Hepatocyte (in vitro differentiated cells): Measurements from ENCODE around the gene CDA. TPM values are rescaled to one million over a fixed set of nuclear protein-coding genes. Genes with fewer than 3 reads are reported as not detected.

ENCODE experiments used
- DNase-seq: peaks from one replicate; pipeline ENCODE4 v3.0.0-alpha.2; 2016; ENCODE audit warnings: low spot score
- H2AFZ ChIP-seq: fragments of 200-600 bp; sonication (generic); 2 replicates; pipeline ENCODE4 v1.6.0; 2016; ENCODE audit warnings: antibody characterized with exemption, mild to moderate bottlenecking
- H3K27ac ChIP-seq: fragments of 200-600 bp; sonication (generic); 2 replicates; pipeline ENCODE4 v1.5.1; 2016; ENCODE audit warnings: mild to moderate bottlenecking
- H3K27me3 ChIP-seq: fragments of 200-600 bp; sonication (generic); 2 replicates; pipeline ENCODE4 v1.6.1; 2016
- H3K36me3 ChIP-seq: fragments of 200-600 bp; sonication (generic); replicated peaks from 2 replicates; pipeline ENCODE4 v1.5.1; 2016; ENCODE audit warnings: low read depth; ENCODE audit not compliant: insufficient read depth
- H3K4me1 ChIP-seq: fragments of 200-600 bp; sonication (generic); 2 replicates; pipeline ENCODE4 v1.5.1; 2016; ENCODE audit warnings: mild to moderate bottlenecking, moderate library complexity; ENCODE audit not compliant: insufficient read depth
- H3K4me2 ChIP-seq: fragments of 200-600 bp; sonication (generic); 2 replicates; pipeline ENCODE4 v1.6.0; 2016
- H3K4me3 ChIP-seq: fragments of 200-600 bp; sonication (generic); 2 replicates; pipeline ENCODE4 v1.5.1; 2016; ENCODE audit warnings: mild to moderate bottlenecking
- H3K79me2 ChIP-seq: fragments of 200-600 bp; sonication (generic); 2 replicates; pipeline ENCODE4 v1.6.0; 2017; ENCODE audit warnings: mild to moderate bottlenecking
- H3K9me2 ChIP-seq: fragments of 200-600 bp; sonication (generic); replicated peaks from 2 replicates; pipeline ENCODE4 v1.6.0; 2017; ENCODE audit warnings: mild to moderate bottlenecking; ENCODE audit not compliant: insufficient read depth
- H3K9me3 ChIP-seq: fragments of 200-600 bp; sonication (generic); 2 replicates; pipeline ENCODE4 v1.5.1; 2016; ENCODE audit warnings: low read depth, mild to moderate bottlenecking
- H4K20me1 ChIP-seq: fragments of 200-600 bp; sonication (generic); 2 replicates; pipeline ENCODE4 v1.6.0; 2016; ENCODE audit warnings: mild to moderate bottlenecking; ENCODE audit not compliant: insufficient read depth, poor library complexity, severe bottlenecking
- EZH2 ChIP-seq: fragments of 200-600 bp; sonication (generic); IDR thresholded peaks from 2 replicates; pipeline ENCODE4 v1.6.1; 2016; ENCODE audit warnings: antibody characterized with exemption, mild to moderate bottlenecking, borderline replicate concordance
- EZH2phosphoT487 ChIP-seq: fragments of 200-600 bp; sonication (generic); IDR thresholded peaks from one replicate; pipeline ENCODE4 v1.6.1; 2018; ENCODE audit warnings: antibody characterized with exemption, mild to moderate bottlenecking, low read depth, moderate library complexity; ENCODE audit not compliant: unreplicated experiment, severe bottlenecking
- WGBS: methylation state at CpG from one replicate; pipeline ENCODE4 v1.1.6; 2016; ENCODE audit warnings: low lambda C conversion rate; ENCODE audit errors: missing lambda C conversion rate; 5-methylcytosine and 5-hydroxymethylcytosine counted together
- polyA plus RNA-seq: library from polyadenylated mRNA; unstranded; fragments of >200 nt; fragmentation: Nextera tagmentation; extraction: Ambion mirVana; gene quantifications from 2 replicates; pipeline ENCODE4 v1.2.1, GENCODE V29; 2016
- total RNA-seq: library from RNA; depleted of rRNA; stranded (reverse); fragments of >200 nt; gene quantifications from 2 replicates; pipeline ENCODE4 v1.2.3, GENCODE V29; 2014
- TF ChIP-seq, protein P1 (sequence below): fragments of 200-600 bp; sonication (generic); IDR thresholded peaks from 2 replicates; pipeline ENCODE4 v1.5.1; 2016; ENCODE audit warnings: antibody characterized with exemption, mild to moderate bottlenecking; ENCODE audit not compliant: poor library complexity

CDA gene
- total RNA-seq (2.1 and 3.2 TPM in 2 replicates), polyA plus RNA-seq (2.1 and 3.8 TPM in 2 replicates)

DNA sequence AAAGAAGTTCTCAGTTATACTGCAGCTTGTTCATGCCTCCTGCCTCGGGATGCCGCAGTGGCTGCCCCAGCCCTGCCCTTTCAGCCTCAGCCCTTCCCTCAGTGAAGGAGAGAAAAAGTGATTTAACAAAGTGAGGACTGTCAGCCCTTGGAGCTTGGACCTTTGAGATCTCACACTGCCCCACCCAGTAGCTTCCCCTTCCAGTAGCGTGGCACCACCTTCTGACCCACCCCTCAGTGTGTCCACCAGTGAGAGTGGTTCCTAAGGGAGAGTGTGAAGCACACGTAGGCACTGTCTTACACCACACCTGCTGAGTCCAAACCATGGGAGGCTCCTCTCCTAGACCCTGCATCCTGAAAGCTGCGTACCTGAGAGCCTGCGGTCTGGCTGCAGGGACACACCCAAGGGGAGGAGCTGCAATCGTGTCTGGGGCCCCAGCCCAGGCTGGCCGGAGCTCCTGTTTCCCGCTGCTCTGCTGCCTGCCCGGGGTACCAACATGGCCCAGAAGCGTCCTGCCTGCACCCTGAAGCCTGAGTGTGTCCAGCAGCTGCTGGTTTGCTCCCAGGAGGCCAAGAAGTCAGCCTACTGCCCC is at the start of gene CDA:
CDA (plus strand) TSS at position 464 of the 592 bp plus-strand sequence; CDS start at position 497, 33 bp downstream.
- peak; percentile 58 for DNase-seq
- H3K79me2 ChIP-seq: no peaks in the 10 kb centered on the region
- peaks cover 9% of the 10 kb centered on the region for H3K27me3 ChIP-seq
- H3K9me3 ChIP-seq: no peaks in the 10 kb centered on the region
- H3K27ac ChIP-seq: peak within 1 kb of the TSS; percentile 30
- peak within 1 kb of the TSS; percentile 72 for H3K4me2 ChIP-seq
- TF ChIP-seq EZH2: no peak
- TF ChIP-seq, protein P1, sequence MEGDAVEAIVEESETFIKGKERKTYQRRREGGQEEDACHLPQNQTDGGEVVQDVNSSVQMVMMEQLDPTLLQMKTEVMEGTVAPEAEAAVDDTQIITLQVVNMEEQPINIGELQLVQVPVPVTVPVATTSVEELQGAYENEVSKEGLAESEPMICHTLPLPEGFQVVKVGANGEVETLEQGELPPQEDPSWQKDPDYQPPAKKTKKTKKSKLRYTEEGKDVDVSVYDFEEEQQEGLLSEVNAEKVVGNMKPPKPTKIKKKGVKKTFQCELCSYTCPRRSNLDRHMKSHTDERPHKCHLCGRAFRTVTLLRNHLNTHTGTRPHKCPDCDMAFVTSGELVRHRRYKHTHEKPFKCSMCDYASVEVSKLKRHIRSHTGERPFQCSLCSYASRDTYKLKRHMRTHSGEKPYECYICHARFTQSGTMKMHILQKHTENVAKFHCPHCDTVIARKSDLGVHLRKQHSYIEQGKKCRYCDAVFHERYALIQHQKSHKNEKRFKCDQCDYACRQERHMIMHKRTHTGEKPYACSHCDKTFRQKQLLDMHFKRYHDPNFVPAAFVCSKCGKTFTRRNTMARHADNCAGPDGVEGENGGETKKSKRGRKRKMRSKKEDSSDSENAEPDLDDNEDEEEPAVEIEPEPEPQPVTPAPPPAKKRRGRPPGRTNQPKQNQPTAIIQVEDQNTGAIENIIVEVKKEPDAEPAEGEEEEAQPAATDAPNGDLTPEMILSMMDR: no peak
- no peak for TF ChIP-seq EZH2phosphoT487
- no peaks in the 10 kb centered on the region for H3K9me2 ChIP-seq
- H3K4me3 ChIP-seq: no peak within 1 kb of the TSS
- no peaks in the 10 kb centered on the region for H4K20me1 ChIP-seq
- H3K36me3 ChIP-seq: no peaks in the 10 kb centered on the region
- H3K4me1 ChIP-seq: peaks cover 20% of the 10 kb centered on the region
- H2AFZ ChIP-seq: peak within 1 kb of the TSS; percentile 53
- 24% methylated on average over 11 of the region's 11 CpGs for WGBS

DNA sequence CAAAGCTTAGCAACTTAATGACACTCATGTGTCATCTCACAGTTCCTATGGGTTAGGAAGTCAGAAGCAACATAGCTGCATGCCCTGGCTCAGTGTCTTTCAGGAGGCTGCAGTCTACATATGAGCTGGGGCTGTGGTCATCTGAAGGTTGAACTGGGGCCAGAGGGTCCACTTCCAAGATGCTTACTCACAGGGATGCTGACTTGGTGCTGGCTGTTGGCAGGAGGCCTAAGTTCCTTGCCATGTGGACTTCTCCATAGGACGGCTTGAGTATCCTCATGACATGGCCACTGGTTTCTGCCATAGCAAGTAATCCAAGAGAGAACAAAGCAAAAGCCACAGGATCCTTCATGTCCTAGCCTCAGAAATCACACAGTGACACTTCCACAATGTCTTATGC is 48.6 kb upstream of the CDA start:
- TF ChIP-seq, protein P1: no peak
- no peak for TF ChIP-seq EZH2
- no peak for TF ChIP-seq EZH2phosphoT487
- Histone ChIP-seq H3K4me2 (no peak overlapping the region), H2AFZ (no peak overlapping the region), H3K79me2 (no peaks in the 10 kb centered on the region), H3K4me3 (no peak overlapping the region), H3K36me3 (no peaks in the 10 kb centered on the region), H3K4me1 (no peaks in the 10 kb centered on the region), H3K27ac (no peak overlapping the region), H3K27me3 (peaks cover 13% of the 10 kb centered on the region), H3K9me3 (no peaks in the 10 kb centered on the region), H3K9me2 (no peaks in the 10 kb centered on the region), H4K20me1 (no peaks in the 10 kb centered on the region)
- DNase-seq: no peak
- WGBS: 100% methylated on average over 1 of the region's 1 CpG

DNA sequence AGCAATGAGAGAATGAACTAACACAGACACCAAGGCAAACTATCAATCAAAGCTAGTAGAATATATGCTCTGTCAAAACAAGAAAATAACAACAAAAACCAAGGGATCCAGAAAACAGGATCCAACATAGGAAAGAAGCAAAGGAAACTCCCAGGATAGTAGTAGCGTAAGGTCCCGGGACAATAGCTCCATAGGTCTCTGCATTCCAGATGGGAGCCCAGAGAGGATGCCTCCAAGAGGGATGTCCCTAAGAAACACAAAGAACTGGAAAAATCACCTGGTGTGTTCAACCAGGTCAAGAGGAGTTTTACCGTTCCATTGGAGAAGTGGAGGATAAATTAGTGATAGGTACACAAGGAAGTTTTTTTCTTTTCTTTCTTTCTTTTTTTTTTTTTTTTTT is 42.3 kb upstream of the CDA start:
- Histone ChIP-seq H3K4me1 (no peaks in the 10 kb centered on the region), H3K79me2 (no peaks in the 10 kb centered on the region), H3K27me3 (peaks cover 44% of the 10 kb centered on the region), H4K20me1 (no peaks in the 10 kb centered on the region), H3K36me3 (no peaks in the 10 kb centered on the region), H3K4me3 (no peak overlapping the region), H2AFZ (no peak overlapping the region), H3K9me3 (no peaks in the 10 kb centered on the region), H3K27ac (no peak overlapping the region), H3K4me2 (no peak overlapping the region), H3K9me2 (no peaks in the 10 kb centered on the region)
- TF ChIP-seq EZH2 (no peak), EZH2phosphoT487 (no peak)
- TF ChIP-seq, protein P1: no peak
- DNase-seq: no peak
- 85% methylated on average over 3 of the region's 3 CpGs for WGBS
